SW480 (cell line): ENCODE results near the gene EDRF1.

Experiments
- DNase-seq: peaks from one replicate; pipeline ENCODE4 v3.0.0-alpha.2; 2016; ENCODE audit warnings: low spot score

EDRF1 gene

DNA sequence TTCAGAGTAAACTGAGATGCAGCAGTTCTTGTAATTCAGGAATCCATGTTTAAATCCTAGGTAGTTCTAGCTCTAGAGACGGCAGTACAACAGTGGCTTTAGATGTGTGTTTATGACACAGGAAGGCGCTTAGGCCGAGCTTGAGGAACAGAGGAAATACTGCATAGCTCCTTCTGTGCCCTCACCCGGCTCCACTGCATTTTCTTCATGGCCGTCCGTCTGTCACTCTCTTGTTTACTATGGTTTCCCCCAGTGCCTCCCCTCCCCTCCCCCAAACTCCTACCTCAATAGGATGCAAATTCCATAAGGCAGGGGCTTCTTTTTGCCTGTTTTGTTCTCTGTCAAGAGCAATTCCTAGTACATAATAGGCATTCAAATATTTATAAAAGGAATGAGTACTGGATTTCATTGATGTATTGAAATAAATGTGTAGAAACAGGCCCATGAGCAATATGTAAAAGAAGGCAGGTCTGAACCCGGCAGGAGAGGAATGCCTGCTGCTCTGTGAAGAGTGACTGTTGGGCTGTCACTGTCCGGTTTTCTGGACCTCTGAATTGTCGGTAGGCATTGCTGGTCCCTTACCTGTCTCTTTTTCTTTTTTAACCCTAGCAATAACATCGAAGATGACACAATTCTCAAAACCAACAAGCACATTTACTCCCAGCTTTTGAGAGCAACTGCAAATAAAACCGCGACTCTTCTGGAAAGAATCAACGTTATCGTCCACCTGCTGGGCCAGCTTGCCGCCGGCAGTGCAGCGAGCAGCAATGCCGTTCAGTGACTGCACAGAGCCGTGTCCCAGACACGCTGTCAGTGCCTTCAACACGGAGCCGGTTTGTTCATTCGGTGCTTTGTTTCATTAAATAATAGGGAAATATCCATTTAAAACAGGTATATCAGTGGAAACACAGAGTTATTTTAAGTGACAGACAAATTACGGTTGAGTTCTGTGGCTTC, 43.5 kb downstream of the EDRF1 start:
- no peak for DNase-seq

DNA sequence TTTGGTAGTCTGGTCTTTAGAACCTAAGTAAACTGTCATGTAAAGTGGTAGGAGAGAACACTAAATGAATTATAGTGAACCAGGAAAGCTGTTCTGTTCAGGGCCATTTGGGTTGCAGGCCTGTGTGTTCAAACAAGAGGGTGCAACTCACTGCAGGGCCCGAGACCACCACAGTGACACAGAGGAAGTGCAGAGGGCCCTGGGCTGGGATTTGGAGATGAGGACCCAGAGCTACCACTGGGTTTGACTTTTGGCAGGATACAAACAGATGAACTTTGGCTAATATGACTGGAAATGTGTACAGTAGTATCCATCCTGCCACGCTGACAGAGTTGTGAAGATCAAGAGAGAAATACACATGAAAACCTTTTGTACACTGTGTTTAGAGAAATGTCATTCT, 46.3 kb downstream of the EDRF1 start:
- DNase-seq = no peak

DNA sequence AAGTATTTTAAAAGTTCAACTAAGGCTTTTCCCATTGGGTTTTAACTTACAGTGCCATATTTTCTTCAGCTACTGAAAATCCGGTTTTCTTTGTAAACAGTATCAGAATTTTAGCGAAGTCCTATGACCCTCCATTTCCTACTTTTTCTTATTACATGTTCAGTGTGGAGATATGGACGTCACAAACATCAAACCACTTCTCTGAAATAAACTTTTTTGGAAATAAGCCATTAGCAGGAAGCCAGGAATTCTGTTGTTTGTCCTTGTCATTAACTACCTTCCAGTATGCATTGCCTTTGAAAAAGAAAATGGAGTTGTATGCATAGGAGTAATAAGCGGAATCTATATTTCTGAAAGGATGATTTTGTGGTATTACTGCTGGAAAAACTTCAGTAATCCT, 47.0 kb downstream of the EDRF1 start:
- DNase-seq = no peak

DNA sequence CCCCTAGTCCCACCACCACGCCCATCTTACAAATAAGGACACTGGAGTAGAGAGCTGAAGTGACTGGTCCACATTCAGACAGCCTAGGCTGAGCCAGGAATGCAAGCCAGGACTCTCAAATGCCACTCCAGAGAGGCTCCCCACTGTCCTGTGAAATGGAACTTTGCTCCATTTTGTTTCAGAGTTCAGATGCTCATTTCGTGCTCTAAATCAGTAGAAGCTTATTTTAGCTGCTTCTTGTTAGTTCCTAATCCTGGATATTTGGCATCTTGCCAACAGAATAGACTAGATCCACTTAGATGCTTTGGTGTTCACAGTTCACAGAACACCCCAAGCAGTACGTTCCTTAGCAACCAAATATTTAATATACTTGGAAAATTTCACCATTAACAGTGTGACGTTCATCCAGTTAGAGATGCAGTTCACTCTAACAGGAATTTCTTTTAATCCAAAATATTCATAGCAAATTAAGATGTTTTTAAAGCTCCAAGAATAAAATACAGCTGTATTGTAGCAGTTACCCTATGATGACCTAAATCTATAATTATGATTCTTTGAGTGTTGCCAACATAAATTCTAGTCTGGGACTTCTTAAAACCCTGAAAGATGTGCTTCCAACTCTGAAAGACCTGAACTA, 48.8 kb downstream of the EDRF1 start:
- no peak for DNase-seq

DNA sequence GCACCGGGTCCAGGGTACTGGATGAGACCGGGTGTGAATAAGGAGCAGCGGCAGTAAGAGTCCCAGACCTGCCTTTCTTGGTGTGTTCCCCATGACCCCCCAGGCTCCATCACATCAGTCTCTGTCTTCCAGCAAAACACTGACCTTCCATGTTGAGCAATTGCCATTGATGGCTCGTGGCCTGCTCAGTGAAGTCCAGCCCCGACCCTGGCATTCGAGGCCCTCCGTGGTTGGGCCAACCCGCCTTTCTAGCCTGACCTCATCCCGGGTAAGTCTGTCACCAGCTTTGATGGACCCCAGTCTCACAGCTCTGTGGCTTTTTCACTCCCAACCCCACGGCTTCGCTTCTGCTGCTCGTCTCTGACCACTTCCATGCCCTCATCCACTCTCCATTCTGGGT, 49.7 kb downstream of the EDRF1 start:
- no peak for DNase-seq

DNA sequence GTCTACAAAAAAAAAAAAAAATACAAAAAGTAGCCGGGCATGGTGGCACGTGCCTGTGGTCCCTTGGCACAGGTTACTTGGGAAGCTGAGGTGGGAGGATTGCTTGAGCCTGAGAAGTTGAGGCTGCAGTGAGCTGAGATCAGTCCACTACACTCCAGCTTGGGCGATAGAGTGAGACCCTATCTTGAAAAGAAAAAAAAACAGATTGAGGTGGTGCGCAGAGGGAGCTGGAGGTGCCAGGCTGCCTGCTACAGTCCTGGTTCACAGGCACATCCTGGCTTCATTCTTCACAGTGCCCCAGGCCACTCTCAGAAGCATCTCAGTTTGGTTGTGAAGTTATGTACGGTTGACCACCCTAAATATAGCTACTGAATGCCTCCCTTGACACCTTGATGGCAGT, 51.3 kb downstream of the EDRF1 start:
- no peak for DNase-seq

DNA sequence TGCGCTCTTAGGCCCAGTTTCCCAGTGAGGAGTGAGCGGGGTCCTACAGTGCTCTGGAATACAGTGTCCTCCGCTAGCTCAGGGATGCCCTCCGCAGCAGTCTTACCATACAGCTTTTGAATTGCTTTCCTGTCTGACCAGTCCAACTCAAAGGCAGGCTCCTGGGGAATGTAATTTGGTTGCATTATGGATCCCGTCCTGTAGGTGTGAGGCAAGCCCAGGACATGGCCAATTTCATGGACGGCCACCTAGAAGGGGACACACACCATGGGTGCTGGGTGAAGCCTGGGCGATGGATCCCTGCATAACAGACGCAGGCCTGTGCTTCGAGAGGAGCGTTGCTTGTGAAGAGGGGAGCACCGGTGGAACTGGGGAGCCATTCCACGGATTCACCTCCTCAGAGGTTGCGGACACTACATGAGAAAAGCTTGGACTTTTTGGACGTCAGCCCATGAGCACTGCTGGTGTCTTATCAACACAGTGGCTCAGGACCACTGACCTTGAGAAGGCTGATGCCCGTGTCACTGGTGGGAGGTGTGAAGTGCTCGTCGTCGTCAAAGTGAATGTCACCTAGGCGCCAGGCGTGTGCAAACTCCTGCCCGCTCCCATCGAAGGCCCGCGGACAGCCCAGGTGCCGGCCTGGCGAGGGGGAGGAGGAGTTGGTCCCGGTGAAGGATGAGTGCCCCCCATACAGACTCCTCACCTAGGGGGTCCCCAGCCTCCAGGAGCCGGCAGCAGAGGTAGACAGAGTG, 52.8 kb downstream of the EDRF1 start:
- DNase-seq = no peak

DNA sequence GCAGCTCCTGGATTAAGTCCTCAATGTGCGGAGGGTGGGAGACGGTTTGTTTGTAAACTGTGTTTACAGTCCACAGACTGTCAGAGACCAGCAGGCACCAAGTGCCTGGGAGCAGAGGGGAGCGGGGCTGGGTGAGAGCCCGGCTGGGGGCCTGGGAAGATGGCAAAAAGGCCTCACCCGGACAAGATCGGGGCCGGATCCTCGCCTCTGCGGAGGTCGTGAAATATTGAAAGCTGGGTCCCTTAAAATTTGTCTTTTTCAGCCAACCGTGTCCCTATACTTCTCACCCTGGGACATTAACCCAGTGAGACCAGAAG, 53.3 kb downstream of the EDRF1 start:
- no peak for DNase-seq

DNA sequence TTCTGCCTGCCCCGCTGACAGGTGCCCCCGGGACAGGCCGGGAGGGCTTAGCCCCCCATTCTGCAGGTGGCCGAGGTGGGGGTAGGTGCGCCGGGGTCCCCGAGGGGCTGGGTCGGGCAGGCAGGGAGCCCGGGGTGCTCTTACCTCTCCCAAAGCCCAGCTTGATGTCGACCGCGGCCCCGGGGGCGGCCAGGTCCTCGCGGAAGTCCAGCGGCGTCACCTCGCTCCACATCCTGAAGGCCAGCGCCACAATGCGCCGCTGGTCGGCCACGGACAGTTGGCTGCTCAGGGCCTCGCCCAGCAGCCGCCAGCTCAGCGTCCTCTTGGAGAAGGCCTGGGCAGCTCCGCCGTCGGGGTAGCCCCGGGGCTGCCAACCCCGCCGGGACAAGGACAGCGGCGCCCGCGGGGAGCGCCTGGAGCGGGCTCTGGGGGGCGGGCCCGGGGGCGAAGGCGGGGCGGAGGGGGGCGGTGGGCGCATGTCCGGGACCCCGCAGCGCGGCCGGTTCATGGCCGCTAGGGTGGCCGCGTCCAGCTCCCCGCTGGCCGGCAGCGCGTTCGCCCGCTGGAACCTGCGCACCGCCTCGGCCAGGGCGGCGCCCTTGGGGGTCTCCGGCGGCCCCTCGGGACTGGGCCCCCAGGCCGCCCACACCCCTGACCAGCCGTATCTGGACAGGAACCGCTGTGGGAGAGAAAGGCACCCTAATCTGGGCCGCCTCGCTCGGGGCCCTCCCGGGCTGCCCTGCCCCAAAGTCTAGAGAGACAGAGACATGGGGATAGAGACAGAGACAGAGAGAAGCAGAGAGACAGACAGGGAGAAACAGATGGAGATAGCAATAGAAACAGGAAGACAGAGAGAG, 54.4 kb downstream of the EDRF1 start:
- DNase-seq = no peak

DNA sequence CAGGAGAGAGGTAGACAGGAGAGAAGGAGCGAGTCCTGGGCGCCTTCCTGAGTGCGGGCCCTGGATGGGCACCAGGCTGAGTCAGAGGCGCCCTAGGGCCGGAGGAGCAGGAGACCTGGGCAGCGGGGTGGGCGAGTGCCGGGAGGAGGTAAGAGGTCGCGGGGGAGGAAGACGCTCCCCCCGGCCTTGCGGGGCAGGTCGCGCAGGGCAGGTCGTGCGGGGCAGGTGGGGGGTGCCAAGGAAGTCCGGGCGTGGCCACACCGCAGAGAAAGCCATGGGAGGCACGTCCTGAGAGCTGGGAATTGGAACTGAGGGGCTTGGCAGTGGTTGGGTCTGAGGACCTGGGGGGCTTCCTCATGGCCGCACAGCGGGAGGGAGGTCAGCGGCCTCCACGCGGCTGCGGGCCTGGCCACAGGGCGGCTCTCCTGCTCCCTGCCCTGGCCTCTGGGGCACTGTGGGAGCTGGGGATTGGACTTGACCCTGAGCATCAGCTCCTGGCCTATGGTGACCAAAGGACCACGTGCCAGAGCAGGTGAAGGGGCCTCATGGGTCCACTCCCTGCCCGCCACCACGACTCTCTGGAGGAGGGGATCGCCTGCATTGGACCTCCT, 55.2 kb downstream of the EDRF1 start:
- DNase-seq = no peak

DNA sequence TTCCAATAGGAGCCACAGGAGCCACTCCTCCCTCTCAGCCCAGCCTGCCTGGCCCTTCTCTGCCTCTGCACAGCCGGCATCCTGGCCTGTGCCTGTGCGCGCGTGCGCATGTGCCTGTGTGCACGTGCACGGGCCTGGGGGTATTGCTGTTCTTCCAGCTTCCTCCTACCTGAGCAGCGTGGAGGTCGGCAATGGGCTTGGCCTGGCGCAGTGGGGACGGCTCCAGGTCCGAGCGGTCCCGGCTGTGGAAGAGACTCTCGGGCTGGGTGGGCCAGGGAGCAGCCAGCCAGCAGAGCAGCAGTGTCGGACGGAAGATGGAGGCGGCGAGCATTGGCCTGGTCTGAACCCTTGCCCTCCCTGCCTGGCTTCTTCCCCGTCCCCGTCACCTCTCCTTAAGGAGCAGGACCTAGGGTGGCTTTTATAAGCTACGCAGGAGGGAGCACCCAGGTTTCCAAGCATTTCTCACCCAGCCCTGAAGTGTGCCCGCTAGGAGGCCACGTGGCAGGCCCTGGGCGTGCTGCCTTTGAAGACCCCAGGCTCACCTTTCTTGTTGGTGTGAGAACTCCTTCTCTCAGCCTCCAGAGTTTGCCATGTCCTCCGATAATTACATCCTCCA, 56.1 kb downstream of the EDRF1 start, which contains the start of gene MMP21:
Gene MMP21, minus strand, starts transcription at position 331 of the 616 bp plus-strand sequence. Its CDS starts 0 bp downstream, at position 331.
- no peak for DNase-seq

DNA sequence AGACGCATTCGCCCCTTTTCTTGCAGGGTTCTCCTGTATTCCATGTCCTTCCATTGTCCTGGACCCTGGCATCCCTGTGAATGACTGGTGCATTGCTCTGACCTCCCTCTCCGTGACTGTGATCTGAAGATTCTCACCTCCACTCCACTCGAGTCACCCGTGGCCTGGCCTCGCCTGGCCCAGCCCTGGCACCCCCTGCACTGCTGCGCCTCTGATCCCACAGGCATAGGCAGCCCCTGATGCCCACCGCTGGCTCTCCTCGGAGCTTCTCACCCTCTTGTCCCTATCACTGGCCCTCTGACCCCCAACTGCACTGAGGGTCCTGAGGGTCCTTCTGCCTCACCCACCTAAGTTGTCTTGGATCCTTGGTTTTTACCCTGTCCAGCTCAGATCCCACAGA, 58.3 kb downstream of the EDRF1 start:
- no peak for DNase-seq

DNA sequence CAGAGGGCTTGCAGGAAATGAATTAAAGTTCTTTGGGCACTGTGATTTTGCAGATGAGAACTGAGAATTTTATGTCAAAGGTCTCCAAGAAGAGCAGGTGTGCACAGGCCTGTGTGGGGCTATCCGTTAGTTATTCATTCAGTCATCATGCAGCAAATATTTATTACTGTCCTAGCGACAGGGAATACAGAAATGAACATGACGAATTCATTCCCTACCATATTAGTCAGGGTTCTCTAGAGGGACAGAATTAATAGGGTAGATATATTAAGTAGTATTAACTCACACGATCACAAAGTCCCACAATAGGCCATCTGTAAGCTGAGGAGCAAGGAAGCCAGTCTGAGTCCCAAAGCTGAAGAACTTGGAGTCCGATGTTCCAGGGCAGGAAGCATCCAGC, 59.0 kb downstream of the EDRF1 start:
- no peak for DNase-seq

DNA sequence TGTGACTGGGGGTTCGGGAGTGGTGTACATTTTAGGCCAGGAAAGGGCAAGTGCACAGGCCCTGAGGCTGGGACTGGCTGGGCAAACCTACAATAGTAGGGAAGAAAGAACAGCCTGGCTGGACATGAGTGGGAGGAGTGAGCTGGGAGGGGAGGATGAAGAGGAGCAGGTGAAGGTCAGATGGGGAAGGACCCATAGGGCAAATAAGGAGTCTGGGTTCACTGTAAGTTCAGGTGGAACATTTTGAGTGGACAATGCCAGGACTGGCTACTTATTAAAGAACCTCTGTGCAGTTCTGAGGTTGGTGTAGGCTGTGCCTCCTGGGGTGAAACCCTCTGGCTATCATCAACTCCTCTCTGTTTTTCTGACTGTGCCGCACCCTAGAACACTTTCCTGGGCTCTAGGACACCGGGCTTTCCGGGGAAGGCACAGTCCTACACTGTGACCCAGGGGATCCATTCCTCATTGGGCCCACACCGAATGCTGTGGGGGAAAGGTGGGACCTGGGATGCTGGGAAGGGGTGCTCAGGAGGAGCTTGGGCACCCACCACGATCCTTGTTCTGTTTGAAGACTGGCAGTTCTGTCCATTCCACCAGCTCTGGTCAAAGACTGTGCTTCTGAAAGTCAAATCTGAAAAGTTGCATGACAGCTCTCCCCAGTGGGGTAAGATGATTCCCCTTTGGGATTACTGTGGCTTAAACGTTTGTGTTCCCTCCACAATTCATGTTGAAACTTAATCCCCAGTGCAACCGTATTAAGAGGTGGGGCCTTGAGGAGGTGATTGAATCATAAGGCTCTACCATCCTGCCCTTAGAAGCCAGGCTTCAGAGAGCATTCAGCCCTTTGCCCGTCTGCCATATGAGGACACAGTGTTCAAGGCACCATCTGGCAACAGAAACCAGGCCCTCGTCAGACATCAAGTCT, 60.2 kb downstream of the EDRF1 start:
- no peak for DNase-seq

DNA sequence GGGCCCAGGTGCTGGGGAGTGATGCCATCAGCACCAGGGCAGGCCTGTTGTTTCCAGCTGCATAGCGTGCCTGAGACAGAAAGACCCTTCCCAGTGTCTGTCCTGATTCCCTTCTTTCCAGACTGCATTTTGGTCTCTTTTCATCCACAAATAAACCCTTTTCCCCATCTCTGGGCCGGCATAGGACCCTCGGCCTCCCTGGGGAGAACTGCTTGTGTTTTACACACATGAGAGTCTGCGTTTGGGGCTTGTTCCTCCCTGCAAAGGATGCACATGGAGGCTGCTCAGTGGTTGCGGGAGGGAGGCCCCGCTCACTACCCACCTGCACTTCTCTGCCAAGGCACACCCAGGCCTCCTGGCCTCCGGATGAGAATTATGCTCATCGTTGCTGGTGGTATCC, 61.9 kb downstream of the EDRF1 start:
- DNase-seq = no peak

DNA sequence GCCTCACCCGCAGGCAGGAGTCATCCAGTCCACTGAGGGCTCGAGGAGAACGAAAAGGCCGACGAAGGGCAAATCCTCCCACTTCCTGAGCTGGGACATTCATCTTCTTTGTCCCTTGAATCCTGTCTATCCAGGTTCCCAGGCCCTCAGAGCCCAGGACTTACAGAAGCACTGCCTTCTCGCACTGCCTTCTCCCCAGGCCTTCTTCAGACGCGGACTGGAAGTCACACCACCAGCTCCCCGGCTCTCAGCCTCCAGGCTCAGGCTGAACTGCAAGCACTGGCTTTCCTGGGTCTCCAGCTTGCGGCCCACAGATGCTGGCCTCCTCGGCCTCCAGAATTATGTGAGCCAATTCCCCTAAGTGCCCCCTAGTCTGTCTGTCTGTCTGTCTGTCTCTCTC, 62.5 kb downstream of the EDRF1 start:
- DNase-seq = no peak

DNA sequence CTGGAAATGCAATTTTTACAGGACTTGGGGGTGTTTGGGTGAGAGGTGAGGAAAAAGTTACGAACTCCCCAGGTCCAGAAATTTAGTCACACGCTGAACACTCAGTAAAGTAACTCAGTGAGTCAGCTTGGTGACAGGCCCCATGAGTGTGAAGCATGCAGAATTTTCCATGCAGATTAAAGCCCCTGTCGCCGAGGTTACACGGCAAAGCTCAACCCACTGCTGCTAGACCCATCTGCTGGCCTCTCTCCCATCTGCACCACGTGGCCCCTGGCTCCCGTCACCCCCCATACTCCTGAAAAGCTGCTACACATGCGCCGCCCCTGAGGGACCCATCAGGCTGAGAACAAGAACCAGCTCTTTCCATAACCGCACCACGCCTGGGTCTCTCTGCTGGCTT, 63.1 kb downstream of the EDRF1 start:
- DNase-seq = no peak

DNA sequence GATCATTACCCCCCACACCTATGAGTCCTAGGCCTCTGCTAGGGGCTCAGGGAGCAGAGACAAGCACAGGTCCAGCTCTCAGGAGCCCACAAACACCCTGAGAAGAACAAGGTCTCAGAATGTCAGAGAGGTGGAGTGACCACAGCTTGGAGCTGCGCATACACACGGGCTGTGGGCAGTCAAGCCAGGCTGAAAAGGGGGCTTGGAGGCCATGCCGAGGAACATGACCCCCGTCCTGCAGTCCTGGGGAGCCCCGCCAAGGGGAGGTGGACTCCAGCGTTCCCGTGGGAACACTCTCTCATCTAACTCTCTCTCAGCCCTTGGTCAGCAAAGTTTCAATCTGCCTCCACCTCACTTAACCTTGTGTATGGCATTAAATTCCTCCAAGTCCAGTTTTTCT, 63.9 kb downstream of the EDRF1 start:
- no peak for DNase-seq

DNA sequence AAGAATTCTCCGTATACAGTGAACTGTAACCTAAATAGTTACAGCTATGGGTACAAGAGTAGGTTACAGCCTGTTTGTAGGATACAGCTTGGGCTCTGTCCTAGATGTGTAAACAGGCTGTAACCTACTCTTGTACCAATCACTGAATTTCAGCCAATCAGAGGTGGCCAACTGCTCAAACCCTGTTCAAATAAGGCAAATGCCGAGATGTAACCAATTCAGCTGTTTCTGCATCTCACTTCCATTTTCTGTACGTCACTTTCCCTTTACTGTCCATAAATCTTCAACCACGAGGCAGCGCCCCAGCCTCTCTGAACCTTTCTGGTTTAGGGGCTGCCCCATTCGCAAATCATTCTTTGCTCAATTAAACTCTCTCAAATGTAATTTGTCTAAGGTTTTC, 64.4 kb downstream of the EDRF1 start:
- DNase-seq = no peak

DNA sequence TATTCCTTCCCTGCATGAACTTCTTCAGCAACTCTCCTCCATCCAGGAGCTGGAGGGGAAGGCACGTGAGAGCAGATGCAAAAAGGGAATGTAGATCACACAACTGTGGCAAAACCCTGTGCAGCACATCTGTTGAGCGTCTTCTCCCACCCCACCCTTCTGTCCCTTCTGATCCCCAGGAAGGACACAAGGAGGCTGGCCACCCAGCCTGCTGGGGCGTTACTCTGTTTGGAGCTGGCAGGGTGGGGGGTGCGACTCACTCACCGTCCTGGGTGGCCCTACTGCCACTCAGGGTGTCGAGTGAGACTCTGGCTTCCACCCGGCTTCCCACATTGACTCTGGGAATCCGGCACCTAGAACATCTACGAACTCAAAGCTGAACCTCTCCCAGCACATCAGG, 66.3 kb downstream of the EDRF1 start:
- DNase-seq = no peak
